ENCODE measurements around the gene WDR62.
"Not testable (repeated sequence)": the region's sequence is repeated elsewhere in the genome, so short reads cannot be mapped to it uniquely, and the experiment has no call there.

Gene WDR62

GRCh38 chr19:36040495-36040894 lies 14.2 kb upstream of the WDR62 start:
- DNase-seq, result no peak

DNA sequence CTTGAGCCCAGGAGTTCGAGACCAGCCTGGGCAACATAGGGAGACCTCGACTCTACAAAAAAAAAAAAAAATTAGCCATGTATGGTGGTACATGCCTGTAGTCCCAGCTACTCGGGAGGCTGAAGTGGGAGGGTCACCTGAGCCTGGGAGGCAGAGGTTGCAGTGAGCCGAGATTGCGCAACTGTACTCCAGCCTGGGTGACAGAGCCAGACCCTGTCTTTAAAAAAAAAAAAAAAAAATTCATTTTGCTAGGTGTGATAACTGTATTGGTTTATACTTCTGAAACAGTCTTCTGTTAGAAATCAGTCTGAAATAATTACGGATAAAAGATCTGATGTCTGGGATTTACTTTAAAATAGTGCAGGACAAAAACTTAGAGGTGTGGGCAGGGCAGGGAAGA lies 13.6 kb upstream of the WDR62 start:
- DNase-seq, result not testable (repeated sequence)

DNA sequence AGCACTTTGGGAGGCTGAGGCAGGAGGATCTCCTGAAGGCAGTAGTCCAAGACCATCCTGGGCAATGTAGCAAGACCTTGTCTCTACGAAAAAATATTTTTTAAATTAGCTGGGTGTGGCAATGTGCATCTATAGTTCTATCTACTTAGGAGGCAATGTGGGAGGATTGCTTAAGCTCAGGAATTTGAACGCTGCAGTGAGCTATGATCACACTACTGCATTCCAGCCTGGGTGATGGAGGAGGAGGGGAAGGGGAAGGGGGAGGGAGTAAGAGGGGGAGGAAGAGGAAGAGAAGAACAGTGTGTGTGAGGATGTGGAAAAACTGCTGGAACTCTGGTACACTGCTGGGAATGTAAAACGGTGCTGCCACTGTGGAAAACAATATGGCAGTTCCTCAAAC lies 12.9 kb upstream of the WDR62 start:
- DNase-seq, result no peak

GRCh38 chr19:36043952-36044351 lies 10.7 kb upstream of the WDR62 start:
- DNase-seq, result no peak

- DNase-seq, result no peak
Observed at GRCh38 chr19:36046443-36047050, 8.2 kb upstream of the WDR62 start.

DNA sequence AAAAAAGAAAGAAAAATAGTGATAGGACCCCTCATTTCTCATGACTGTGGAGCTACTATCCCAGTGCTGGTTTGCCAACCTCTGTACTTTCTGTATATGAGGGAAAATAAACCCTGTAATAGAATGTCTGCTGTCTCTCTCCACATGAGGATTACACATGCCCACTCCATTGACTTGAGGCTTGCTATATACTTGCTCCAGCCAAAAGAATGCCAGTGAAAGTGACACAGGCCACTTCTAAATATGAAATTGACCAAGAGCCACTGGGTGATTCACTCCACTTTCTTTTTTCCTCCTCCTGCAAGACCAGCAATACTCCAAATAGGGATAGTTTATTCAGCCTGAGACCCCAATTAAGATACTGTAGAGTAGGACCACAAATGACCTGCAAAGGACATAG lies 6.9 kb upstream of the WDR62 start:
- no peak for DNase-seq

- no peak for DNase-seq
Observed at GRCh38 chr19:36049080-36049698, 5.5 kb upstream of the WDR62 start.

DNA sequence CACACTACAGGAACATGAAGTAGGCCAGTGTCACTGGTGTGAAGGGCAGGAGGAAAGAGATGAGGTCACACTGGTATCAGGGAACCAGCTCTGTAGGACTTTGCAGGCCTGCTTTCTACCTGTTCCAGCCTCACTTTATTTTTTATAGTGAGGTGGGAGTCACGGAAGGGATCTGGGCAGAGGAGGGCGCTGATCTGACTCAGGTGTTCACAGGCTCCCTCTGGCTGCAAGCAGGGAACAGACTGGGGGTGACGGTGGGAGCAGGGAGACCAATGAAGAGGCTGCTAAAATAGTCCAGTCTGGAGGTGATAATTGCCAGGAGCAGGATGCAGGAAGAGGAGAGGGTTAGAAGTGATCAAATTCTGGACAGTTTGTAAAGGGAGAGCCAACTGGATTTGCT lies 3.5 kb upstream of the WDR62 start:
- peak; percentile 34 for DNase-seq

DNA sequence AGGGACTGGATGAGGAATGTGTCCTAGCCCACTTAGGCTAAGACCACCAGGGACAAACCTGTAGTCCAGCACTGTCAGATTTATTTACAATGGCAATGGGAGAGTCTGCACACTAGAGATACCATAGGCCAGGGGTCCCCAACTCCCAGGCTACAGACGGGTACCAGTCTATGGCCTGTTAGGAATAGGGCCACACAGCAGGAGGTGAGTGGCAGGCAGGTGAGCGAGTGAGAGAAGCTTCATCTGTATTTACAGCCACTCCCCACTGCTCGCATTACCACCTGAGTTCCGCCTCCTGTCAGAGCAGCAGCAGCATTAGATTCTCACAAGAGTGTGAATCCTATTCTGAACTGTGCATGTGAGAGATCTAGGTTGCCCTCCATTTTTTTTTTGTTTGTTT lies 3.1 kb upstream of the WDR62 start:
- no peak for DNase-seq

- peak; percentile 99 to 100 for DNase-seq
Observed at GRCh38 chr19:36054119-36054732, 471 bp upstream of the WDR62 start, which contains the start of gene THAP8. Gene THAP8, minus strand, starts transcription at chr19:36054285. Its CDS starts 68 bp downstream, at chr19:36054217.

- DNase-seq, result no peak
Observed at GRCh38 chr19:36058481-36059179, 3.9 kb downstream of the WDR62 start.

- DNase-seq, result no peak
Observed at GRCh38 chr19:36059180-36059910, 4.6 kb downstream of the WDR62 start.

GRCh38 chr19:36060430-36060829 lies 5.7 kb downstream of the WDR62 start:
- no peak for DNase-seq

- no peak for DNase-seq
Observed at GRCh38 chr19:36061367-36061766, 6.7 kb downstream of the WDR62 start.

DNA sequence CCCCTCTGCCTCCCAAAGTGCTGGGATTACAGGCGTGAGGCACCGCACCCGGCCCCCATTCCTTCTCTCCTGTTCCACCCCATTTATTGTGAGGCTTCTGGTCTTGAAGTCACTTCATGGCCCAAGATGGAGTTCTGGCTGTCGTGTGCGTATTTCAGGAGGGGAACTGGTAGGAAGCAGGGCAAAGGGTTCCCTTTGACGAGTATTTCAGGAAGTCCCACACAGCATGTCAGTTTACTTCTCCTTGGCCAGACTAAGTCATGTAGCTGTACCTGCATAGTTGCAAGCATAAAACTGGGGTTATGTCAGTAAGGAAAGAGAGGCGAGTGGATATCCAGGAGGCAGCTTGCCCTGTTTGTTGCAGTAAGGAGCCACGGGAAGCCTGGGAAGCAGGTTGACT lies 10.1 kb downstream of the WDR62 start:
- DNase-seq, result no peak

DNA sequence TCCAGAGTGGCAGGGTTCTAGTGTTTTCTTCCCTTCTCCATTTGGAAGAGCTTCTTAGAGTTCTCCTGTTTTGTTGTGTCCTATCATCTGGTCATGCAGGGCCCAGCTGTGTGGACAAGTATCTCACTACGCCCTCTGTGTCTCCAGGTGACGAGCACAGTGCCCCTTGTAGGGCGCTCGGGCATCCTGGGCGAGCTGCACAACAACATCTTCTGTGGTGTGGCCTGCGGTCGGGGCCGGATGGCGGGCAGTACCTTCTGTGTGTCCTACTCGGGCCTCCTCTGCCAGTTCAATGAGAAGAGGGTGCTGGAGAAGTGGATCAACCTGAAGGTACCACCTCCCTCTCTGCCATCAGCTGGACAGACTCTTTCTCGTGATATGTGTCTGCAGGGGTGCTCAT lies 13.0 kb downstream of the WDR62 start:
- DNase-seq, result no peak

- DNase-seq, result not testable (repeated sequence)
Observed at GRCh38 chr19:36068810-36069499, 14.3 kb downstream of the WDR62 start.

DNA sequence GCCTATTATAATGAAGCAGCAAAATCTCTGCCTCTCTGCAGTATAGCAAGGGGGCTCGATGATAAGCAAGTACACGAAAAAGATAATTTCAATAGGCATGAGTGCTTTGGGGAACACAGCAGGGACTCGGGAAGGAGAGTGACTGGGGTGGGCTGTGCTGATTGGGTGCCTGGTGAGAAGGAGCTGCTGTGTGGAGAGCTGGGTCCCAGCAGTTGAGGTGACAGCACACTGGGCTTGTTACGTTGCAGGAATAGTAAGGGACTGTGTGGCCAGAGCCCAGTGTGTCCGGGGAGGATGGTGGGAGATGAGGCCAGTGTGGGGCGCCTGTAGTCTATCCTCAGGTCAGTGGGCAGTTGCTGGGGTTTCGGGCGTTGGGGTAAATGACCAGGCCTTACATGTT lies 17.4 kb downstream of the WDR62 start:
- DNase-seq, result no peak

GRCh38 chr19:36073121-36073876 lies 18.6 kb downstream of the WDR62 start:
- no peak for DNase-seq

GRCh38 chr19:36079389-36079945 lies 24.8 kb downstream of the WDR62 start:
- no peak for DNase-seq

DNA sequence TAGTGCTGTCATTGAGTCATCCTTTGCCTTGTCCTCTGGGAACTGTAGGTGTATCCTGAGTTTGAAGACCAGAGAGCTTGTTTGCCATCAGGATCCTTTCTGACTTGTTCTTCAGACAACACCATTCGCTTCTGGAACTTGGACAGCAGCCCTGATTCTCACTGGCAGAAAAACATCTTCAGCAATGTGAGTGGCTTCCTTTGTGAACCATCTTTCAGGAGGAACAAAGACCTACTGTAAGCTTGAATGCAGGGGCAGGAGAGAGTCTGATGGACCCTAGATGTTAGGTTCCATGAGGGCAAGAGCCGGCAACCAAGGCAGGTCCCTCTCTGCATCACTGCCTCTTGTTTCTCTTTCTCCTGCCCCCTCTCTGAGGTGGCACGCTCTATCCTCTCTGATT lies 26.7 kb downstream of the WDR62 start:
- no peak for DNase-seq

Data from NCI-H1930 (cell line).